Activated T-cell treated with anti-CD3 and anti-CD28 coated beads, Interleukin-2, amount 50 U/mL, for 72 hours (primary cell): Measurements from ENCODE around the gene HSD17B3. TPM values are rescaled to one million over a fixed set of nuclear protein-coding genes. Genes with fewer than 3 reads are reported as not detected.

Experiments used
- ATAC-seq, 2 donors: fragments of 150-1000 bp; cut with Tn5 transposase; replicated peaks in 1 of 2; 2 replicates each; pipeline ENCODE4 v1.10.0; 2021; ENCODE audit warnings: moderate library complexity in 2 of 2, mild to moderate bottlenecking in 1 of 2
- DNase-seq, 2 donors: peaks; one replicate each; pipeline ENCODE4 v3.0.0; 2021 to 2022; ENCODE audit warnings: mixed read lengths in 1 of 2
- H3K27ac Mint-ChIP-seq: one replicate; pipeline ENCODE4 v1.8.0; 2022; ENCODE audit warnings: mild to moderate bottlenecking, moderate library complexity, mixed read lengths
- H3K27me3 Mint-ChIP-seq: one replicate; pipeline ENCODE4 v1.8.0; 2022; ENCODE audit warnings: low read depth, mixed read lengths
- H3K36me3 Mint-ChIP-seq, 2 donors: one replicate each; pipeline ENCODE4 v1.8.0; 2022; ENCODE audit warnings: mixed read lengths in 2 of 2, mild to moderate bottlenecking in 1 of 2; ENCODE audit not compliant: insufficient read depth in 2 of 2
- H3K4me1 Mint-ChIP-seq: one replicate; pipeline ENCODE4 v1.8.0; 2022; ENCODE audit warnings: low read depth, mixed read lengths
- H3K4me3 Mint-ChIP-seq, 2 donors: one replicate each; pipeline ENCODE4 v1.8.0; 2022; ENCODE audit warnings: mild to moderate bottlenecking in 2 of 2, mixed read lengths in 2 of 2, moderate library complexity in 2 of 2
- H3K9me3 Mint-ChIP-seq, 2 donors: one replicate each; pipeline ENCODE4 v1.8.0; 2022; ENCODE audit warnings: mixed read lengths in 2 of 2
- total RNA-seq, 2 donors: library from RNA; stranded (reverse); gene quantifications; one replicate each; pipeline ENCODE4 v1.2.3, GENCODE V29; 2022

Gene HSD17B3
- under 1 TPM in 1 of 2 donors, not detected in 1; 0.81 TPM for total RNA-seq

- H3K9me3 Mint-ChIP-seq: peaks cover 0 to 2% of the 10 kb centered on the region in 2 donors
- H3K27me3 Mint-ChIP-seq: no peaks in the 10 kb centered on the region
- no peak within 1 kb of the TSS for H3K27ac Mint-ChIP-seq
- H3K36me3 Mint-ChIP-seq: no peaks in the 10 kb centered on the region
- H3K4me1 Mint-ChIP-seq: no peaks in the 10 kb centered on the region
- no peak for DNase-seq
- no peak for ATAC-seq
- H3K4me3 Mint-ChIP-seq: no peak within 1 kb of the TSS
Observed at GRCh38 chr9:96302021-96302420, at the start of gene HSD17B3. TSS of gene HSD17B3 (minus strand) at chr9:96302176. CDS start at chr9:96302104, 72 bp downstream.

DNA sequence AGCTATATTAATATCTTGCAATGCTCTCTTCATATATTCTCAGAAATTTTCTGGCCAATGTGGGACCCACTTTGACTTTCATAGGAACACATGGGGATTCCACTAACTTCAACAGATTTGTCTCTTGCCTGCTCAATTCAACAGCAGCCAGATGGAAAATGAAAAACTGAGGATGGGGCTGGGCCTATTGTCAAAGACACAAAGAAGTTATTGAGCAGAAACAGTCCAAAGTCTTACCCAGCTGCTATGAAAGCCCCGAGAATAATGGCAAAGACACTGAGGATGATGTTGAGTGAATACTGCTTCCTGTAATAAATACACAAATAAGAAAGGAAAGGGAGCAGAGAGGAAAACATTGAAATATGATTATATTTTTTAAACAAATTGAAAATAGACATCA is 48.9 kb upstream of the HSD17B3 start:
- Mint-ChIP-seq H3K4me3 (no peak overlapping the region), H3K27ac (no peak overlapping the region), H3K4me1 (no peaks in the 10 kb centered on the region), H3K27me3 (no peaks in the 10 kb centered on the region), H3K36me3 (peaks cover 0 to 3% of the 10 kb centered on the region in 2 donors), H3K9me3 (no peaks in the 10 kb centered on the region)
- ATAC-seq (no peak), DNase-seq (no peak)

DNA sequence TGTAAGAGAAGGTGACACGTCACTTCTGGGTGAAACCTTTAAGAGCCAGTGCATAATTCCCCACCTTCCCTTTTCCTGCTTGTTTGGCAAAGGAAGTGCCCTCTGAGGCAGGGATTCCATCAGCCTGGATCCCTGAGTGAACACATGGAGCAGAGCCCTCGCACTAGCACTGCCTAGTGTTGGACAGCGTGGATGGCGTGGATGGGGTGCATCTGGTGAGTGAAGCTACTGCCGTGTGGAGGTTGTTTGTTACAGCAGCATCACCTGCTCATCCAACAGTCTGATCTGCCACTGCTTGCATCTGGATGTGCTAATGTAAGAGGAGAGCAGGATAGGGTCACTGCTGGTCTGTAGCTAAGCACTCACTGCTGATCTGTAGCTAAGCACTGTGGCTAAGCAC is 46.3 kb upstream of the HSD17B3 start:
- Mint-ChIP-seq H3K4me1 (no peaks in the 10 kb centered on the region), H3K36me3 (peaks cover 0 to 3% of the 10 kb centered on the region in 2 donors), H3K27me3 (no peaks in the 10 kb centered on the region), H3K4me3 (no peak overlapping the region), H3K27ac (no peak overlapping the region), H3K9me3 (no peaks in the 10 kb centered on the region)
- ATAC-seq (no peak), DNase-seq (no peak)

DNA sequence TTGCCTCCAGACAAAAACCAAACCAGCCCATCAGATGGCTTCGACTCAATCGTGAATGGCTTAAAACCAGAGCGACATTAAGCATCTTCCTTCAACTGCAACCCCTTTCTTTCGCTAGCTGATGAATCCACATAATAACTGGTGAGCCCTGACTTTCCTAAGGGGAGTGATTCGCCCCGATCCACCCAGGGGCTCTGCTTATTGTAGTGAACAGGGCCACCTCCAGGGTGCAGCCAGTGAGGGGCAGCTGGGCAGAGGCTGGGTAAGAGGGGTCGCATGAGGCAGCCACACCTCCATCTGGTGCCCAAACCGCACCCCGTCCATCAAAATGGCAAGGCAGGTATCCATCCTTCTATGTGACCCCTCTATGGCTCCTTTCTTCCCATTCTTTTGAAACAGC is 43.6 kb upstream of the HSD17B3 start:
- Mint-ChIP-seq H3K27me3 (no peaks in the 10 kb centered on the region), H3K36me3 (peaks cover 0 to 3% of the 10 kb centered on the region in 2 donors), H3K27ac (no peak overlapping the region), H3K4me3 (no peak overlapping the region), H3K4me1 (no peaks in the 10 kb centered on the region), H3K9me3 (no peaks in the 10 kb centered on the region)
- ATAC-seq (no peak), DNase-seq (no peak)

- Mint-ChIP-seq H3K27me3 (no peaks in the 10 kb centered on the region), H3K4me3 (no peak overlapping the region), H3K36me3 (peaks cover 0 to 3% of the 10 kb centered on the region in 2 donors), H3K27ac (no peak overlapping the region), H3K9me3 (no peaks in the 10 kb centered on the region), H3K4me1 (no peaks in the 10 kb centered on the region)
- DNase-seq (no peak), ATAC-seq (no peak)
Observed at GRCh38 chr9:96344458-96345180, 42.6 kb upstream of the HSD17B3 start.

- no peak for DNase-seq
- no peak for ATAC-seq
- no peak overlapping the region for H3K4me3 Mint-ChIP-seq
- no peaks in the 10 kb centered on the region for H3K9me3 Mint-ChIP-seq
- no peak overlapping the region for H3K27ac Mint-ChIP-seq
- H3K4me1 Mint-ChIP-seq: no peaks in the 10 kb centered on the region
- H3K27me3 Mint-ChIP-seq: no peaks in the 10 kb centered on the region
- H3K36me3 Mint-ChIP-seq: peaks cover 0 to 3% of the 10 kb centered on the region in 2 donors
Observed at GRCh38 chr9:96343515-96344360, 41.8 kb upstream of the HSD17B3 start.

DNA sequence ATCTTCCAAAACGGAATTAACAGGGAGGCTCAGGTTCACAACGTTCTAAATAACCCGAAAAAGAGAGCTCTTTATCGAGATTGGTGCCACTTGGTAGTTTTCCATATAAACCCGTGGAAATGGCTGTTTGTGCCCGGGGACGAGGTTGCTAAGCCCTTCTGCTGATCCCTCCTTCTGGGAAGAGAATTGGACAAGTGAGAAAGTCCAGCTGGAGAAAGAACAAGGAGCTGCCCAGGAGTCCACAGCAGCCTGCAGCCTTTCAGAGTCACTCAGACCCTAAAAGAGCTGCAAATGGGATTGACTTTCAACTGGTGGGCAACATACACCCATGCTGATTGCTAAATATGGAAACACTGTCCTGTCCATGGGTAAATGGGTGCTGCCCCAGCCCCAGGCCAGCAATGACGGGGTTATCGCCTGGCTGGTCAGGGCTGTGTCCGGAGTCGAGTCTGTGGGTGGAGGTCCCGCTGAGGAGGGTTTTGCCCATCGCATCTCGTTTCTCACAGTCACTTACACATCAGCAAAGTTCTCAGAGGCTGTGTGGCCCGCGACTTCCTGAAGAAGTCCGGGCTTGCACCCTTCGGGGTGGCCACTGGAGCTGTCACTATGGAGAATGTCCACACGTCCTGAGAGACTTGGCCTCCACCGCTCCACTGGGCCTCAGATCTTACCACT is 40.7 kb upstream of the HSD17B3 start:
- H3K9me3 Mint-ChIP-seq: no peaks in the 10 kb centered on the region
- H3K27me3 Mint-ChIP-seq: no peaks in the 10 kb centered on the region
- DNase-seq: no peak
- no peak overlapping the region for H3K27ac Mint-ChIP-seq
- ATAC-seq: no peak
- H3K36me3 Mint-ChIP-seq: no peaks in the 10 kb centered on the region
- no peak overlapping the region for H3K4me3 Mint-ChIP-seq
- H3K4me1 Mint-ChIP-seq: no peaks in the 10 kb centered on the region

GRCh38 chr9:96340707-96341106 is 38.7 kb upstream of the HSD17B3 start:
- Mint-ChIP-seq H3K4me1 (no peaks in the 10 kb centered on the region), H3K36me3 (no peaks in the 10 kb centered on the region), H3K4me3 (no peak overlapping the region), H3K9me3 (no peaks in the 10 kb centered on the region), H3K27me3 (no peaks in the 10 kb centered on the region), H3K27ac (no peak overlapping the region)
- ATAC-seq: no peak
- DNase-seq: no peak

DNA sequence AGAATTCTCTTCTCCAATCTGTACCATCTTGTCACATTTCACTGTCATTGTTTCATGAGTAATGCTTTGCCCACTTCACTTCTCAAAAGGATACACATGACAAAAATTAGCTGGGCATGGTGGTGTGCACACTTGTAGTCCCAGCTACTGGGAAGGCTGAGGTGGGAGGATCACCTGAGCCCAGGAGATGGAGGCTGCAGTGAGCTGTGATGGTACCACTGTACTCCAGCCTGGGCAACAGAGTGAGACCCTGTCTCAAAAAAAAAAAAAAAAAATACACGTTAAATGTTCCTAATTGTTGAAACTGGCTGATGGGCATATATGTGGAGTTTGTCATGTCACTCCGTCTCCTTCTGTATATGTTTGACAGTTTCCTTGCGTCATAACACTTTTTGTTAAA is 36.3 kb upstream of the HSD17B3 start:
- DNase-seq (no peak), ATAC-seq (no peak)
- H3K27me3 Mint-ChIP-seq: no peaks in the 10 kb centered on the region
- H3K27ac Mint-ChIP-seq: no peak overlapping the region
- no peaks in the 10 kb centered on the region for H3K36me3 Mint-ChIP-seq
- H3K9me3 Mint-ChIP-seq: no peaks in the 10 kb centered on the region
- no peaks in the 10 kb centered on the region for H3K4me1 Mint-ChIP-seq
- no peak overlapping the region for H3K4me3 Mint-ChIP-seq

GRCh38 chr9:96333958-96334357 is 32.0 kb upstream of the HSD17B3 start:
- Mint-ChIP-seq H3K36me3 (no peaks in the 10 kb centered on the region), H3K4me1 (no peaks in the 10 kb centered on the region), H3K27me3 (no peaks in the 10 kb centered on the region), H3K9me3 (no peaks in the 10 kb centered on the region), H3K4me3 (no peak overlapping the region), H3K27ac (no peak overlapping the region)
- DNase-seq: no peak
- no peak for ATAC-seq

GRCh38 chr9:96331236-96331947 is 29.4 kb upstream of the HSD17B3 start:
- no peak overlapping the region for H3K27ac Mint-ChIP-seq
- no peaks in the 10 kb centered on the region for H3K27me3 Mint-ChIP-seq
- DNase-seq (no peak), ATAC-seq (no peak)
- H3K36me3 Mint-ChIP-seq: no peaks in the 10 kb centered on the region
- no peak overlapping the region for H3K4me3 Mint-ChIP-seq
- H3K4me1 Mint-ChIP-seq: no peaks in the 10 kb centered on the region
- no peaks in the 10 kb centered on the region for H3K9me3 Mint-ChIP-seq

DNA sequence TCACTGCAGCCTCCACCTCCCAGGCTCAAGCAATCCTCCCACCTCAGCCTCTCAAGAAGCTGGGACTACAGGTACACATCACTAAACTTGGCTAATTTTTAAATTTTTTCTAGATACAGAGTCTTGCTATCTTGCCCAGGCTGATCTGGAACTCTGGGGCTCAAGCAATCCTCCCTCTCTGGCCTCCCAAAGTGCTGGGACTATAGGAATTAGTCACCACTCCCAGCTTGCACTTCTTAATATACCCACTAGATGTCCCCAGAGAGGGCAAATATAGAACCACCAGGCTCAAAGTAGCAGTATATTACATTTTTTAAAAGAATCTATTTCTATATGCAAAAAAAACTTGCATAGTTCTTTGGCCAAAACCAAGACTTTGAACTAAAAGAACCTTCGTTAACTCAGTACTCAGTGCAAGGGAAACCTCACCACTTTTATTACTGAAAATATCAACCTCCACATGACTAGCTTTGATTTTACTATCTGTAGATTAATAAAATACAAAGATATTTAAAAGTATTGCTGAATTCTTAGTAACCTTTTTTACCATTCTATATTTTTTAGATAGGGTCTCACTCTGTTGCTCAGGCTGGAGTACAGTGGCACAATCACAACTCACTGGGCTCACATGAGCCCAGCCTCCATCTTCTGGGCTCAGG is 25.8 kb upstream of the HSD17B3 start:
- no peaks in the 10 kb centered on the region for H3K4me1 Mint-ChIP-seq
- ATAC-seq: peak; percentile 59 to 77
- H3K27ac Mint-ChIP-seq: peak overlapping the region; percentile 65
- H3K9me3 Mint-ChIP-seq: no peaks in the 10 kb centered on the region
- no peaks in the 10 kb centered on the region for H3K36me3 Mint-ChIP-seq
- H3K27me3 Mint-ChIP-seq: no peaks in the 10 kb centered on the region
- peak; percentile 33 to 65 for DNase-seq
- H3K4me3 Mint-ChIP-seq: no peak overlapping the region
